Heart left ventricle (tissue), 16 donors: ENCODE results near the gene XYLT1. TPM values are rescaled to one million over a fixed set of nuclear protein-coding genes. Genes with fewer than 3 reads are reported as not detected.

Experiments used
- ATAC-seq, 4 donors: fragments of 200-7000 bp; cut with Tn5 transposase; one replicate each; pipeline ENCODE4 v1.9.1; 2020 to 2022; ENCODE audit warnings: moderate library complexity in 4 of 4, mild to moderate bottlenecking in 3 of 4, moderate number of reproducible peaks in 1 of 4
- DNase-seq, 5 donors: peaks; one replicate each; pipeline ENCODE4 v3.0.0-alpha.2; 2020
- H3K27ac ChIP-seq, 12 donors: fragments of 200-600 bp; sonication (generic) in 4 of 12; one replicate each; pipeline versions ENCODE4 v1.5.0 to v1.8.0; 2016 to 2022; ENCODE audit warnings: mild to moderate bottlenecking in 2 of 12
- H3K27me3 ChIP-seq, 9 donors: fragments of 200-600 bp; sonication (generic) in 2 of 9; one replicate each; pipeline versions ENCODE4 v1.5.1 to v1.8.0; 2016 to 2022; ENCODE audit warnings: mild to moderate bottlenecking in 3 of 9
- H3K36me3 ChIP-seq, 9 donors: fragments of 200-600 bp; sonication (generic) in 2 of 9; one replicate each; pipeline versions ENCODE4 v1.5.0 to v1.8.0; 2018 to 2022; ENCODE audit warnings: mild to moderate bottlenecking in 2 of 9
- H3K4me1 ChIP-seq, 12 donors: fragments of 200-600 bp; sonication (generic) in 4 of 12; one replicate each; pipeline versions ENCODE4 v1.5.0 to v1.8.0; 2016 to 2022; ENCODE audit warnings: mild to moderate bottlenecking in 3 of 12
- H3K4me3 ChIP-seq, 12 donors: fragments of 200-600 bp; sonication (generic) in 4 of 12; one replicate each; pipeline versions ENCODE4 v1.5.0 to v1.8.0; 2017 to 2022; ENCODE audit warnings: mild to moderate bottlenecking in 9 of 12, moderate library complexity in 4 of 12
- H3K9me3 ChIP-seq, 12 donors: fragments of 200-600 bp; sonication (generic) in 4 of 12; one replicate each; pipeline versions ENCODE4 v1.5.0 to v1.8.0; 2016 to 2022; ENCODE audit warnings: mild to moderate bottlenecking in 1 of 12
- CTCF ChIP-seq, 12 donors: fragments of 200-600 bp; sonication (generic) in 4 of 12; IDR thresholded peaks; one replicate each; pipeline versions ENCODE4 v1.5.0 to v1.8.0; 2018 to 2022; ENCODE audit warnings: antibody characterized with exemption in 12 of 12, mild to moderate bottlenecking in 5 of 12
- POLR2A ChIP-seq, 2 donors: fragments of 450-650 bp; IDR thresholded peaks; one replicate each; pipeline ENCODE4 v1.6.1; 2017; ENCODE audit warnings: antibody characterized with exemption in 2 of 2, mild to moderate bottlenecking in 2 of 2, moderate library complexity in 2 of 2
- WGBS, 4 donors: extraction: QIAGEN DNeasy Blood & Tissue Kit in 2 of 4; methylation state at CpG; one replicate each; pipeline versions ENCODE4 v1.1.5 to v1.1.7; 2013 to 2018; 5-methylcytosine and 5-hydroxymethylcytosine counted together
- intact Hi-C, 10 donors: fragments of 100-400 bp; cut with DNase I; formaldehyde crosslinking; loops; one replicate each; pipeline versions ENCODE4 v1.11.1 to v1.14.2; 2022
- polyA plus RNA-seq, 2 donors: library from polyadenylated mRNA; stranded (reverse); fragments of 200-250 nt; gene quantifications; one replicate each; pipeline ENCODE4 v1.2.3, GENCODE V29; 2013
- total RNA-seq, 9 donors: library from RNA; depleted of rRNA in 2 of 9; stranded (reverse); fragments of >200 nt in 2 of 9; fragmentation: NEBNext Ultra II Directional in 3 of 9; extraction: Animal tissue kit (Norgen Biotek cat#: 25700) in 3 of 9; gene quantifications; one replicate each; pipeline versions ENCODE4 v1.1.0 to v1.2.4, GENCODE V29; 2016 to 2023
- donor health status: ischemic (EF 13 %, LVEDD 7.1; RV severe dilation, severe dysfunction).
- donor health status: healthy with polysubstance abuse.
- donor health status: DM: no; HTN: yes; CAD: no.
- donor health status: DM: no; HTN: no; CAD: no.
- donor health status: ischemic (EF 25% LVEDD 6.9; RV normal size, moderate dysfunction).
- donor health status: ischemic (EF 25% LVEDD 5.7; RV mildly dilated, moderate dysfunction).
- donor health status: healthy.
- donor health status: DM: yes; HTN: yes; CAD: no.
- donor health status: ischemic (EF 35%, LVEDD 5.7; RV mildly dilated, moderate dysfunction).
- donor health status: nonischemic (EF 11% LVEDD 7.7; RV severe dilation, severe dysfunction).
- donor health status: DM: yes; HTN: yes; CAD: no.
- donor health status: PGD.
- donor health status: ischemic (EF 29% LVEDD 5.4; RV normal size, mild dysfunction).
- donor health status: nonischemic (EF 23%, LVEDD 6.1; RV moderate dilation, normal function).

The XYLT1 gene
- total and polyA plus RNA-seq, 11 donors = 0.46 to 12.3 (median 2.4) TPM

GRCh38 chr16:17444658-17445057 is 26.1 kb downstream of the XYLT1 start:
- H3K4me1 ChIP-seq = peaks cover 0 to 27% (median 11%) of the 10 kb centered on the region in 12 donors
- ATAC-seq = no peak
- intact Hi-C loops = no loop called here
- 95 to 100% (median 98%) methylated on average over 1 of the region's 1 CpG for WGBS, 4 donors
- peaks cover 0 to 4% (median 0%) of the 10 kb centered on the region in 12 donors for H3K9me3 ChIP-seq
- H3K36me3 ChIP-seq = no peaks in the 10 kb centered on the region
- no peak overlapping the region for H3K27ac ChIP-seq
- no peak for DNase-seq
- no peaks in the 10 kb centered on the region for H3K27me3 ChIP-seq
- H3K4me3 ChIP-seq = no peak overlapping the region
- no peak for TF ChIP-seq CTCF (IDR thresholded peaks at IDR 0.05)

GRCh38 chr16:17440131-17440530 is 30.6 kb downstream of the XYLT1 start:
- ATAC-seq (no peak), DNase-seq (no peak)
- no peak overlapping the region for H3K4me3 ChIP-seq
- WGBS, 4 donors = 70 to 92% (median 84%) methylated on average over 4 of the region's 4 CpGs
- H3K27ac ChIP-seq = no peak overlapping the region
- no peak for TF ChIP-seq POLR2A (IDR thresholded peaks at IDR 0.05)
- TF ChIP-seq CTCF (IDR thresholded peaks at IDR 0.05) = no peak
- H3K36me3 ChIP-seq = no peaks in the 10 kb centered on the region
- no peaks in the 10 kb centered on the region for H3K27me3 ChIP-seq
- H3K4me1 ChIP-seq = peaks cover 0 to 16% (median 0%) of the 10 kb centered on the region in 12 donors
- H3K9me3 ChIP-seq = peaks cover 0 to 6% (median 0%) of the 10 kb centered on the region in 12 donors
- intact Hi-C loops = no loop called here

- 70 to 83% (median 75%) methylated on average over 3 of the region's 3 CpGs for WGBS, 4 donors
- Histone ChIP-seq H3K4me3 (no peak overlapping the region), H3K36me3 (no peaks in the 10 kb centered on the region), H3K27ac (no peak overlapping the region), H3K9me3 (peaks cover 0 to 6% (median 0%) of the 10 kb centered on the region in 12 donors), H3K4me1 (peaks cover 0 to 16% (median 0%) of the 10 kb centered on the region in 12 donors), H3K27me3 (no peaks in the 10 kb centered on the region)
- TF ChIP-seq POLR2A (IDR thresholded peaks at IDR 0.05) (no peak), CTCF (IDR thresholded peaks at IDR 0.05) (no peak)
- ATAC-seq (no peak), DNase-seq (no peak)
- intact Hi-C loops = loop anchor here in 1 of 10 donors (10.0 kb wide), 1 partner anchor 125 kb away; no protein-coding TSS in a partner anchor
Observed at GRCh38 chr16:17439580-17439979, 31.2 kb downstream of the XYLT1 start.

GRCh38 chr16:17437981-17438380 is 32.8 kb downstream of the XYLT1 start:
- TF ChIP-seq CTCF (IDR thresholded peaks at IDR 0.05) (no peak), POLR2A (IDR thresholded peaks at IDR 0.05) (no peak)
- Histone ChIP-seq H3K27me3 (no peaks in the 10 kb centered on the region), H3K4me3 (no peak overlapping the region), H3K4me1 (peaks cover 0 to 29% (median 0%) of the 10 kb centered on the region in 12 donors), H3K9me3 (peaks cover 0 to 6% (median 0%) of the 10 kb centered on the region in 12 donors), H3K27ac (peak overlapping the region in 2 of 12 donors; percentile 19 to 33), H3K36me3 (no peaks in the 10 kb centered on the region)
- DNase-seq (no peak), ATAC-seq (no peak)
- intact Hi-C loops = loop anchor here in 1 of 10 donors (10.0 kb wide), 1 partner anchor 123 kb away; no protein-coding TSS in a partner anchor
- WGBS, 4 donors = 83 to 88% (median 86%) methylated on average over 5 of the region's 5 CpGs
